GM23338 (cell line): ENCODE results near the gene MARCKSL1.

Source experiments
- CREB1 ChIP-seq: fragments of 250-450 bp; sonication (Bioruptor Pico); IDR thresholded peaks from 2 replicates; pipeline ENCODE4 v1.5.0; 2020; ENCODE audit warnings: low read depth, mild to moderate bottlenecking, moderate library complexity
- CTCF ChIP-seq, 2 experiments: fragments of 200-600 bp in 1 of 2; sonication (generic) in 1 of 2; conservative IDR thresholded peaks; 2 replicates each; pipeline versions ENCODE4 v1.5.1 to v1.6.1; 2016 to 2017; ENCODE audit warnings: antibody characterized with exemption in 2 of 2, low read depth in 2 of 2, mild to moderate bottlenecking in 2 of 2, moderate library complexity in 1 of 2
- ETS1 ChIP-seq: IDR thresholded peaks from 2 replicates; pipeline ENCODE4 v1.6.1; 2016; ENCODE audit warnings: antibody characterized with exemption
- EZH2 ChIP-seq: fragments of 200-600 bp; sonication (generic); IDR thresholded peaks from one replicate; pipeline ENCODE4 v1.8.0; 2017; ENCODE audit warnings: antibody characterized with exemption, mild to moderate bottlenecking, low read depth; ENCODE audit not compliant: unreplicated experiment
- EZH2phosphoT487 ChIP-seq: fragments of 200-600 bp; sonication (generic); IDR thresholded peaks from one replicate; pipeline ENCODE4 v1.8.1; 2018; ENCODE audit warnings: antibody characterized with exemption; ENCODE audit not compliant: unreplicated experiment
- JUNB ChIP-seq: IDR thresholded peaks from one replicate; pipeline ENCODE4 v1.6.1; 2016; ENCODE audit warnings: antibody characterized with exemption; ENCODE audit not compliant: unreplicated experiment
- NANOG ChIP-seq: IDR thresholded peaks from 2 replicates; pipeline ENCODE4 v1.6.1; 2016; ENCODE audit warnings: antibody characterized with exemption, borderline replicate concordance
- POLR2AphosphoS5 ChIP-seq: IDR thresholded peaks from 2 replicates; pipeline ENCODE4 v1.6.1; 2016; ENCODE audit warnings: antibody characterized with exemption, low read depth
- REST ChIP-seq: IDR thresholded peaks from one replicate; pipeline ENCODE4 v1.6.1; 2018; ENCODE audit warnings: antibody characterized with exemption; ENCODE audit not compliant: unreplicated experiment
- STAT1 ChIP-seq: IDR thresholded peaks from one replicate; pipeline ENCODE4 v1.6.1; 2016; ENCODE audit warnings: antibody characterized with exemption; ENCODE audit not compliant: unreplicated experiment
- ZNF114 ChIP-seq: fragments of 250-450 bp; sonication (Bioruptor Pico); IDR thresholded peaks from 2 replicates; pipeline ENCODE4 v1.5.0; 2020; ENCODE audit warnings: mild to moderate bottlenecking, moderate library complexity
- ZNF331 ChIP-seq: fragments of 250-450 bp; sonication (Bioruptor Pico); IDR thresholded peaks from 2 replicates; pipeline ENCODE4 v1.5.0; 2020; ENCODE audit warnings: low read depth, mild to moderate bottlenecking, moderate library complexity
- ZNF462 ChIP-seq: fragments of 250-450 bp; sonication (Bioruptor Pico); IDR thresholded peaks from 2 replicates; pipeline ENCODE4 v1.5.0; 2020; ENCODE audit warnings: mild to moderate bottlenecking, moderate library complexity

GRCh38 chr1:32352239-32352745, 16.3 kb upstream of the MARCKSL1 start:
- TF ChIP-seq REST (no peak), CTCF (conservative IDR thresholded peaks at IDR 0.05; ENCODE audit: low read depth in 2 of 2) (no peak), CREB1 (CRISPR knock-in tag) (no peak), ZNF114 (CRISPR knock-in tag) (no peak), NANOG (no peak), EZH2phosphoT487 (no peak), EZH2 (no peak), JUNB (no peak), ZNF331 (no peak), POLR2AphosphoS5 (no peak), ZNF462 (CRISPR knock-in tag) (no peak), STAT1 (no peak), ETS1 (no peak)
